Suprapubic skin (tissue), 4 donors: Measurements from ENCODE around the gene CPNE4.

ENCODE experiments used
- CTCF ChIP-seq, 2 donors: fragments of 200-600 bp in 1 of 2; fragments of 450-650 bp in 1 of 2; sonication (generic) in 1 of 2; IDR thresholded peaks; one replicate each; pipeline ENCODE4 v1.5.1; 2016 to 2019; ENCODE audit warnings: antibody characterized with exemption in 2 of 2, mild to moderate bottlenecking in 1 of 2, moderate library complexity in 1 of 2
- EP300 ChIP-seq: sonication (generic); formaldehyde crosslinking; IDR thresholded peaks from one replicate; pipeline ENCODE4 v1.6.1; 2017; ENCODE audit warnings: antibody characterized with exemption
- POLR2A ChIP-seq, 2 donors: fragments of 450-650 bp; IDR thresholded peaks; one replicate each; pipeline ENCODE4 v1.6.1; 2017; ENCODE audit warnings: antibody characterized with exemption in 2 of 2, mild to moderate bottlenecking in 2 of 2, moderate library complexity in 2 of 2
- POLR2AphosphoS5 ChIP-seq, 3 donors: sonication (generic); formaldehyde crosslinking; IDR thresholded peaks; one replicate each; pipeline ENCODE4 v1.6.1; 2017; ENCODE audit warnings: antibody characterized with exemption in 3 of 3

- no peak for TF ChIP-seq CTCF (IDR thresholded peaks at IDR 0.05)
- no peak for TF ChIP-seq EP300
- TF ChIP-seq POLR2AphosphoS5 (IDR thresholded peaks at IDR 0.05) = no peak
- TF ChIP-seq POLR2A (IDR thresholded peaks at IDR 0.05) = no peak
Measured at GRCh38 chr3:131962982-131963381, 71.8 kb downstream of the CPNE4 start.
